H1 (cell line): ENCODE measurements around the gene OR52E5. TPM values are rescaled to one million over a fixed set of nuclear protein-coding genes. Genes with fewer than 3 reads are reported as not detected.

Experiments used
- CTBP2 ChIP-seq: IDR thresholded peaks from 2 replicates; pipeline ENCODE4 v1.7.0; 2011; ENCODE audit warnings: borderline replicate concordance, mild to moderate bottlenecking, moderate library complexity, mixed read lengths, low read length; ENCODE audit not compliant: insufficient read depth, insufficient read length
- polyA plus RNA-seq, 7 experiments: library from polyadenylated mRNA; depleted of rRNA in 3 of 7; stranded (reverse) in 5 of 7; unstranded in 2 of 7; fragments of >200 nt in 5 of 7; fragments of 200-250 nt in 2 of 7; gene quantifications; 1 replicate in 5 of 7; 2 replicates in 1 of 7; 4 replicates in 1 of 7; pipeline versions ENCODE4 v1.2.1 to v1.2.3, GENCODE V29; 2011 to 2013; ENCODE audit warnings: missing spikeins in 2 of 7, mixed read lengths in 2 of 7
- total RNA-seq: library from RNA; stranded (reverse); fragmentation: NEBNext Ultra II Directional; extraction: Animal tissue kit (Norgen Biotek cat#: 25700); gene quantifications from 2 replicates; pipeline ENCODE4 v1.2.1, GENCODE V29; 2021

OR52E5 gene
- total and polyA plus RNA-seq, 2 of the 8 experiments (the other 6 are each of a cell fraction or from before 2014, with no cell fraction given) = not detected

GRCh38 chr11:5929571-5930368, 36.8 kb downstream of the OR52E5 start (continued):
- TF ChIP-seq CTBP2 = no peak
